Measurements from ENCODE around the gene ANO4. TPM values are rescaled to one million over a fixed set of nuclear protein-coding genes. Genes with fewer than 3 reads are reported as not detected.

Gene ANO4
- total and polyA plus RNA-seq, 2 of the 8 experiments (the other 6 are each of a cell fraction or from before 2014, with no cell fraction given), result 1.1 to 3.4 TPM

DNA sequence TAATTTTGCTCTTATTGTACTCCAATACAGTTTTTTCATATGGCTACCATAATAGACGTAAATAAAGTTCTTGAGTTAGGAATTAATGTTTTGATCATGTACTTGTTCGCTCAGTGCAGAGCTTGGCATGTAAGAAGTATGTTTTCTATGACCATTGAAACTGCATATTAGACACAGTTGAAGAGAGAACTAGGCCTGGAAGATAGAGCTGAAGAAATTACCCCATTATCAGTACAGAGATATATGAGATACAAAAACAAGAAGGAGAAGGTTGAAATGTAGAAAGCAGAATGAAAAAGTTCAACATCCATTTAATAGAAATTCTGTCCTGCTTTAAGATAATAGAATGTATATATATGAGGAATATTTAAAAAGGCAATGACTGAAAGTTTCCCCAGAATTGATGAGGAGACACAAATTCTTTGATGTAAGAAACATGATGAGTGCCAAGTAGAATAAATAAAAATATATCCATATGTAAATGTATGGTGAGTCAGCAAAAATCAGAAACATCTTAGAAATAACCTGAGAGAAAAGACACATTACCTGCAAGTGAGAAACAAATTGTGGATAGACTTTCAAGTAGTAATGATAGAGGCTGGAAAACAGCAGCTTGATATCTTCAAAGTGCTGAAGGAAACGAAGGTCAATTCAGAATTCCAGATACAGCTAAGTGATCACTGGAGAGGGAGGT lies 49.1 kb upstream of the ANO4 start:
- no peaks in the 10 kb centered on the region for H3K79me1 ChIP-seq (ENCODE audit: low read depth, low read length)
- 0 out of 4 replicates have a peak, but pooled peaks cover 0 to 4% of the 10 kb centered on the region in 2 experiments for H3K9me3 ChIP-seq (ENCODE audit: insufficient read depth in 2 of 2, low read depth in 1 of 2, low read length in 1 of 2)
- no peak overlapping the region for H2AFZ ChIP-seq (ENCODE audit: low read length)
- CTCF ChIA-PET (ENCODE audit: partially characterized antibody), result interaction anchor here (0.6 to 5.7 kb wide), 4 partner anchors 11 to 341 kb away, joined by 3 to 39 read pairs (median 4); no protein-coding TSS in a partner anchor
- DNase-seq (ENCODE audit: low read depth in 1 of 2, low spot score in 2 of 2) (no peak), FAIRE-seq (no peak)
- no peak overlapping the region for H3K56ac ChIP-seq (replicated peaks; ENCODE audit: insufficient read length, low read depth, low read length)
- H2BK15ac ChIP-seq (ENCODE audit: low read length), result no peak overlapping the region
- no peaks in the 10 kb centered on the region for H3K79me2 ChIP-seq (ENCODE audit: control insufficient read depth in 1 of 2, insufficient read depth in 2 of 2, low read length in 2 of 2)
- H3K36me3 ChIP-seq (ENCODE audit: control insufficient read depth in 2 of 4, insufficient read depth in 4 of 4, low read length in 3 of 4), result no peaks in the 10 kb centered on the region
- H2BK12ac ChIP-seq (ENCODE audit: low read depth, low read length), result no peak overlapping the region
- H4K5ac ChIP-seq (ENCODE audit: insufficient read length, low read depth, low read length), result no peak overlapping the region
- no peaks in the 10 kb centered on the region; the same call in 1 of the 2 replicates for H3K23me2 ChIP-seq (ENCODE audit: low read depth, low read length)
- no peaks in the 10 kb centered on the region for H3K4me1 ChIP-seq (replicated peaks in 1 of 4; ENCODE audit: control insufficient read depth in 3 of 4, insufficient read depth in 4 of 4, low read length in 3 of 4)
- TF ChIP-seq, protein P1, sequence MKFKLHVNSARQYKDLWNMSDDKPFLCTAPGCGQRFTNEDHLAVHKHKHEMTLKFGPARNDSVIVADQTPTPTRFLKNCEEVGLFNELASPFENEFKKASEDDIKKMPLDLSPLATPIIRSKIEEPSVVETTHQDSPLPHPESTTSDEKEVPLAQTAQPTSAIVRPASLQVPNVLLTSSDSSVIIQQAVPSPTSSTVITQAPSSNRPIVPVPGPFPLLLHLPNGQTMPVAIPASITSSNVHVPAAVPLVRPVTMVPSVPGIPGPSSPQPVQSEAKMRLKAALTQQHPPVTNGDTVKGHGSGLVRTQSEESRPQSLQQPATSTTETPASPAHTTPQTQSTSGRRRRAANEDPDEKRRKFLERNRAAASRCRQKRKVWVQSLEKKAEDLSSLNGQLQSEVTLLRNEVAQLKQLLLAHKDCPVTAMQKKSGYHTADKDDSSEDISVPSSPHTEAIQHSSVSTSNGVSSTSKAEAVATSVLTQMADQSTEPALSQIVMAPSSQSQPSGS (IDR thresholded peaks at IDR 0.05; ENCODE audit: low read length), result no peak
- TF ChIP-seq MAFK (IDR thresholded peaks at IDR 0.05; ENCODE audit: low read depth, low read length) (peak; percentile 64; the same call in 1 of the 2 replicates), SIRT6 (IDR thresholded peaks at IDR 0.05; ENCODE audit: low read length) (no peak)
- no peak overlapping the region for H3K4ac ChIP-seq (replicated peaks; ENCODE audit: insufficient read length, low read depth, low read length)
- no peak overlapping the region for H3K14ac ChIP-seq (ENCODE audit: insufficient read length)
- H3K4me3 ChIP-seq (ENCODE audit: extremely low read depth in 1 of 4, insufficient read depth in 2 of 4, low read depth in 3 of 4, low read length in 4 of 4), result no peak overlapping the region
- no peak overlapping the region for H3K4me2 ChIP-seq (ENCODE audit: insufficient read depth in 1 of 2, low read depth in 2 of 2, low read length in 2 of 2)
- no peak overlapping the region for H3K27ac ChIP-seq (ENCODE audit: low read depth, low read length)
- H4K91ac ChIP-seq (replicated peaks; ENCODE audit: insufficient read length, low read length), result no peak overlapping the region
- no peak overlapping the region for H2BK5ac ChIP-seq (ENCODE audit: low read depth, low read length)
- H2AK5ac ChIP-seq (ENCODE audit: low read depth, low read length), result no peak overlapping the region
- no peak overlapping the region for H3K9ac ChIP-seq (replicated peaks in 1 of 4; ENCODE audit: extremely low read depth in 1 of 4, low read depth in 3 of 4, low read length in 3 of 4)
- no peak overlapping the region for H3K23ac ChIP-seq (ENCODE audit: insufficient read length)
- no peaks in the 10 kb centered on the region for H3K27me3 ChIP-seq (replicated peaks in 1 of 4; ENCODE audit: control insufficient read depth in 3 of 4, extremely low read depth in 1 of 4, insufficient read depth in 3 of 4, low read length in 3 of 4)
- no peak overlapping the region for H2BK120ac ChIP-seq (replicated peaks; ENCODE audit: low read depth, low read length)
- no peak overlapping the region for H3K18ac ChIP-seq (ENCODE audit: extremely low read depth, low read length)
- H4K20me1 ChIP-seq (replicated peaks in 1 of 2; ENCODE audit: control insufficient read depth in 1 of 2, insufficient read depth in 2 of 2, low read length in 2 of 2), result no peaks in the 10 kb centered on the region
- no peak overlapping the region for H2BK20ac ChIP-seq (ENCODE audit: low read length)
- 84% methylated on average over 3 of the region's 3 CpGs; no CpG with 5 or more reads in 1 of the 2 experiments for WGBS, 2 experiments (ENCODE audit: extremely low coverage in 1 of 2, insufficient coverage in 1 of 2, insufficient read length in 1 of 2, insufficient replicate concordance in 2 of 2, low coverage in 1 of 2, low lambda C conversion rate in 2 of 2, missing lambda C conversion rate in 1 of 2)
- POLR2A ChIA-PET (ENCODE audit: partially characterized antibody), result no interaction called here
- no peak overlapping the region for H4K8ac ChIP-seq (ENCODE audit: extremely low read depth, insufficient read depth, low read length)
